Central memory CD4-positive, alpha-beta T cell (primary cell): ENCODE data around the gene WDR47.
"Not testable (repeated sequence)": the region's sequence is repeated elsewhere in the genome, so short reads cannot be mapped to it uniquely, and the experiment has no call there.

Experiments used
- DNase-seq: peaks from one replicate; pipeline ENCODE4 v3.0.0; 2022

WDR47 gene

GRCh38 chr1:109050228-109050995, 8.5 kb upstream of the WDR47 start:
- no peak for DNase-seq

- no peak for DNase-seq
Observed at GRCh38 chr1:109048335-109048734, 6.4 kb upstream of the WDR47 start.

- no peak for DNase-seq
Observed at GRCh38 chr1:109047339-109047738, 5.4 kb upstream of the WDR47 start.

- no peak for DNase-seq
Observed at GRCh38 chr1:109046671-109047070, 4.8 kb upstream of the WDR47 start.

GRCh38 chr1:109045595-109045994, 3.7 kb upstream of the WDR47 start:
- DNase-seq: no peak

- DNase-seq: no peak
Observed at GRCh38 chr1:109040989-109041620, 797 bp downstream of the WDR47 start.

GRCh38 chr1:109040627-109040988, 1.3 kb downstream of the WDR47 start:
- no peak for DNase-seq

GRCh38 chr1:109034382-109034781, 7.5 kb downstream of the WDR47 start:
- no peak for DNase-seq

- not testable (repeated sequence) for DNase-seq
Observed at GRCh38 chr1:109029493-109029892, 12.4 kb downstream of the WDR47 start.

GRCh38 chr1:109027841-109028240, 14.1 kb downstream of the WDR47 start:
- DNase-seq: no peak

GRCh38 chr1:109025694-109026093, 16.2 kb downstream of the WDR47 start:
- no peak for DNase-seq

GRCh38 chr1:109024646-109025045, 17.3 kb downstream of the WDR47 start:
- no peak for DNase-seq

- no peak for DNase-seq
Observed at GRCh38 chr1:109020693-109021257, 21.1 kb downstream of the WDR47 start.

- not testable (repeated sequence) for DNase-seq
Observed at GRCh38 chr1:109017719-109018118, 24.2 kb downstream of the WDR47 start.

GRCh38 chr1:109017134-109017533, 24.8 kb downstream of the WDR47 start:
- DNase-seq: no peak

GRCh38 chr1:109011335-109011734, 30.6 kb downstream of the WDR47 start:
- DNase-seq: no peak

- DNase-seq: not testable (repeated sequence)
Observed at GRCh38 chr1:108996622-108997021, 45.3 kb downstream of the WDR47 start.

- no peak for DNase-seq
Observed at GRCh38 chr1:108983114-108983513, 58.8 kb downstream of the WDR47 start.

GRCh38 chr1:108976658-108977057, 65.2 kb downstream of the WDR47 start:
- no peak for DNase-seq

GRCh38 chr1:108972951-108973350, 69.0 kb downstream of the WDR47 start:
- no peak for DNase-seq

- no peak for DNase-seq
Observed at GRCh38 chr1:108969346-108969745, 72.6 kb downstream of the WDR47 start.

- DNase-seq: peak; percentile 94
Observed at GRCh38 chr1:108963052-108963686, 78.7 kb downstream of the WDR47 start, which contains the start of gene CLCC1. Gene CLCC1, minus strand, starts transcription at chr1:108963484. Its CDS starts 13,047 bp downstream, at chr1:108950437.

GRCh38 chr1:108962681-108963051, 79.2 kb downstream of the WDR47 start:
- no peak for DNase-seq
